Measurements from ENCODE around the gene IFNL3. TPM values are rescaled to one million over a fixed set of nuclear protein-coding genes. Genes with fewer than 3 reads are reported as not detected.
A peak's percentile ranks its signal among the peaks of the same experiment; 100 is the strongest.

Gene IFNL3
- total RNA-seq, 1 donor from 2014 or later: not detected

DNA sequence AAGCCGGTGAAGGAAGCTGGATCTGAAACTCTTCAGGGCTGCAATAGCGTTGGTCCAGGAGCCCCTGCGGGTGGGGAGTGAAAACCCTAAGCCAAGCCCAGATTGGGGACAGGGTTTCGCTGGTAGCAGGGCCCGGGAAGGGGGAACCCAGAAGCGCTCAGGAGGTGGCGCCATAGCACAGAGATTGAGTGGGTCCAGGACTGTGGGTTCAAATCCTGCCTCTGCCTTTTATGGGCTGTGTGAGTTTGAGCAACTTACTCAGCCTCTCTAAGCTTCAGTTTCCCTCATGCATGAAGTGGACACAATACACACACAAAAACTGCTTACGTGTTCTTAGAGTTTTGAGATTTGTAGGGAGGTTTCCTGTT is 32.4 kb downstream of the IFNL3 start:
- FAIRE-seq (no peak), DNase-seq (ENCODE audit: low read depth) (no peak)
- Histone ChIP-seq H3K36me3 (ENCODE audit: control insufficient read depth, insufficient read depth, low read length) (no peaks in the 10 kb centered on the region), H3K27me3 (ENCODE audit: control insufficient read depth, insufficient read depth, low read length) (peaks cover 2% of the 10 kb centered on the region), H3K4me3 (ENCODE audit: low read depth, low read length) (no peak overlapping the region)
- TF ChIP-seq, protein P1, sequence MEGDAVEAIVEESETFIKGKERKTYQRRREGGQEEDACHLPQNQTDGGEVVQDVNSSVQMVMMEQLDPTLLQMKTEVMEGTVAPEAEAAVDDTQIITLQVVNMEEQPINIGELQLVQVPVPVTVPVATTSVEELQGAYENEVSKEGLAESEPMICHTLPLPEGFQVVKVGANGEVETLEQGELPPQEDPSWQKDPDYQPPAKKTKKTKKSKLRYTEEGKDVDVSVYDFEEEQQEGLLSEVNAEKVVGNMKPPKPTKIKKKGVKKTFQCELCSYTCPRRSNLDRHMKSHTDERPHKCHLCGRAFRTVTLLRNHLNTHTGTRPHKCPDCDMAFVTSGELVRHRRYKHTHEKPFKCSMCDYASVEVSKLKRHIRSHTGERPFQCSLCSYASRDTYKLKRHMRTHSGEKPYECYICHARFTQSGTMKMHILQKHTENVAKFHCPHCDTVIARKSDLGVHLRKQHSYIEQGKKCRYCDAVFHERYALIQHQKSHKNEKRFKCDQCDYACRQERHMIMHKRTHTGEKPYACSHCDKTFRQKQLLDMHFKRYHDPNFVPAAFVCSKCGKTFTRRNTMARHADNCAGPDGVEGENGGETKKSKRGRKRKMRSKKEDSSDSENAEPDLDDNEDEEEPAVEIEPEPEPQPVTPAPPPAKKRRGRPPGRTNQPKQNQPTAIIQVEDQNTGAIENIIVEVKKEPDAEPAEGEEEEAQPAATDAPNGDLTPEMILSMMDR (IDR thresholded peaks at IDR 0.05; ENCODE audit: insufficient read depth, low read length, severe bottlenecking): peak; percentile 27

- H3K36me3 ChIP-seq (ENCODE audit: control insufficient read depth, insufficient read depth, low read length): no peaks in the 10 kb centered on the region
- FAIRE-seq: no peak
- TF ChIP-seq, protein P1 (IDR thresholded peaks at IDR 0.05; ENCODE audit: insufficient read depth, low read length, severe bottlenecking): no peak
- no peak overlapping the region for H3K4me3 ChIP-seq (ENCODE audit: low read depth, low read length)
- DNase-seq (ENCODE audit: low read depth): no peak
- H3K27me3 ChIP-seq (ENCODE audit: control insufficient read depth, insufficient read depth, low read length): peaks cover 2% of the 10 kb centered on the region
Measured at GRCh38 chr19:39211731-39212374, 33.0 kb downstream of the IFNL3 start.

GRCh38 chr19:39209196-39209595 is 35.6 kb downstream of the IFNL3 start:
- FAIRE-seq: no peak
- no peak overlapping the region for H3K4me3 ChIP-seq (ENCODE audit: low read depth, low read length)
- TF ChIP-seq, protein P1 (IDR thresholded peaks at IDR 0.05; ENCODE audit: insufficient read depth, low read length, severe bottlenecking): no peak
- DNase-seq (ENCODE audit: low read depth): no peak
- no peaks in the 10 kb centered on the region for H3K36me3 ChIP-seq (ENCODE audit: control insufficient read depth, insufficient read depth, low read length)
- H3K27me3 ChIP-seq (ENCODE audit: control insufficient read depth, insufficient read depth, low read length): peaks cover 10% of the 10 kb centered on the region

DNA sequence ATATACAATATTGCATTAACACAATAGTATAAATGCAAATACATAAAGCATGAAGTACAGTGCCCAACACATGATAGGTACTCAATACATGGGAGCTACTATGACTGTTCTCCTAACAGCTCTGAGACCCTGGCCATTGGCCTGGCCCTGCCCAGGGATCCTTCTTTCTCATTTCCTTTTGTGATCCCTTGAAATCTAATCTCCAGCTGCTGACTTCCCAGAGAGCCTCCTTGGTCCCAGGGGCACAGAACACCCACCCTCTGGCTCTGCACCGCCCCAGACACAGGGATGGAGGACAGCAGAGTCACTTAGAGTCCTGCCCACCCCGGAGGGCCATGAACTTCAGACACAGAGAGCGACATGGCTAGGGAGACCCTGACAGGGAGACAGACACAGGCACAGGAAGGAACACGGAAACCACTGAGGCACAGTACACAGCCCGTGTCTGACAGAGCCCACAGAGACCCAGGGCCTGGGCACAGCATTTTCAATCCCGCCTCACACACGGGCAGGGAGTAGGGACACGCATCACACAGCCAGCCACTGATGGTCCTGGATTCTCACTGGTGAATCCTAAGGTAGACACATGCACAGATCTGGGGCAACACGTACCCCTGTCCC is 36.5 kb downstream of the IFNL3 start:
- no peak for FAIRE-seq
- TF ChIP-seq, protein P1 (IDR thresholded peaks at IDR 0.05; ENCODE audit: insufficient read depth, low read length, severe bottlenecking): no peak

DNA sequence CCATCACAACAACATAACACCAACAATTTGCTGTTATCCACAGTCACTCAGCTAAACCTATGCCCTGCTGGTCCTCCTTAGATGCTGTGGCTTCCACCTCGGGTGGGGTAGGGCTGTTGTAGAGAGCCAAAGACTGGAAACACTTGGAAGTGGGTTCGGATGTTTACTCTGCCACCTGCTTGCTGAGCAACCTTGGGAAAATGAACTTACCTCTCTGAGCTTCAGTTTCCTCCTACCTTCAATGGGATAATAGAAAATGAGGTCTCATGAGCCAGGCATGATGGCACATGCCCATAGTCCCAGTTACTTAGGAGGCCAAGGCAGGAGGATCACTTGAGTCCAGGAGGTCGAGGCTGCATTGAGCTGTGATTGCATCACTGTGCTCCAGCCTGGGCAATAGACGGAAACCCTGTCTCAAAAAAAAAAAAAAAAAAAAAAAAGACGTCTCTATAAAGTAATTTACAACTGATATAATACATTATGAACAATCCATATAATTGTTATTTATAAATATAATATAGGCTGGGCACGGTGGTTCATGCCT is 37.4 kb downstream of the IFNL3 start:
- no peak overlapping the region for H3K4me3 ChIP-seq (ENCODE audit: low read depth, low read length)
- no peak for DNase-seq (ENCODE audit: low read depth)
- no peak for FAIRE-seq
- no peaks in the 10 kb centered on the region for H3K36me3 ChIP-seq (ENCODE audit: control insufficient read depth, insufficient read depth, low read length)
- TF ChIP-seq, protein P1 (IDR thresholded peaks at IDR 0.05; ENCODE audit: insufficient read depth, low read length, severe bottlenecking): no peak
- H3K27me3 ChIP-seq (ENCODE audit: control insufficient read depth, insufficient read depth, low read length): peaks cover 17% of the 10 kb centered on the region

More for the DNA sequence above, 36.5 kb downstream of the IFNL3 start:
- no peak overlapping the region for H3K4me3 ChIP-seq (ENCODE audit: low read depth, low read length)
- DNase-seq (ENCODE audit: low read depth): no peak
- peaks cover 15% of the 10 kb centered on the region for H3K27me3 ChIP-seq (ENCODE audit: control insufficient read depth, insufficient read depth, low read length)
- no peaks in the 10 kb centered on the region for H3K36me3 ChIP-seq (ENCODE audit: control insufficient read depth, insufficient read depth, low read length)

All from bronchial epithelial cell (primary cell).